ENCODE data around the gene CCDC88C.
A peak's percentile ranks its signal among the peaks of the same experiment; 100 is the strongest.

Gene CCDC88C

GRCh38 chr14:91357272-91358024, 60.2 kb downstream of the CCDC88C start:
- in situ Hi-C loops (cut with HindIII; ENCODE audit: low pct_ligation_motif_present, low pct_unique_long_range_greater_than_20kb, low sequenced_read_pairs) = no loop called here
- DNase-seq = no peak

DNA sequence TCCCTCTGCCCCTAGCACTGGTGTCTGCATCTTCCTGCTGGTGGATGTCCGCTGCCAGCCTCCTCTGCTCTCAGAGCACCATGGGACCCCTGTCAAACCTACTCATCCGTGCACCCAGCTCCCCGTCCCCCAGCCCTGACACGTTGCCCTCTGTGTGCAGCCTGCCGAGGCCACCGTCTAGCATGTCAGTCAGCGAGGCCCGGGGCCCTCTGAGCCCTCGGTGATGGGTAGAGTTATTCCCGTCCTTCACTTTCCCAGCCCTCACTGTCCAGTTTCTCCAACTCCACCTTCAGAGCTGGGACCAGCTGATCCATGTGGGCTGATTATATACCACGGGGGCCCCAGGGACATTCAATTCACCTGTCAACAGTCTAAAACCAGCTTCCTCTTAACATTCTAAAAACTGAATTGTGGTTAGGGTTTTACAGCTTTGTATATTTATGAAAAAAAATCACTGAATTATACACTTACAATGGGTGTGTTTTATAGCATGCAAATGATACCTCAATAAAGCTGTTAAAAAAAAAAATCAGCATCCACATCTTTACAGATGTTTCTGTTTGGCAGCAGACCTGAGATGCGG, 61.3 kb downstream of the CCDC88C start:
- DNase-seq = no peak
- in situ Hi-C loops (cut with HindIII; ENCODE audit: low pct_ligation_motif_present, low pct_unique_long_range_greater_than_20kb, low sequenced_read_pairs) = no loop called here

- DNase-seq = no peak
- in situ Hi-C loops (cut with HindIII; ENCODE audit: low pct_ligation_motif_present, low pct_unique_long_range_greater_than_20kb, low sequenced_read_pairs) = no loop called here
These were observed 62.5 kb downstream of the CCDC88C start for GRCh38 chr14:91354979-91355685.

DNA sequence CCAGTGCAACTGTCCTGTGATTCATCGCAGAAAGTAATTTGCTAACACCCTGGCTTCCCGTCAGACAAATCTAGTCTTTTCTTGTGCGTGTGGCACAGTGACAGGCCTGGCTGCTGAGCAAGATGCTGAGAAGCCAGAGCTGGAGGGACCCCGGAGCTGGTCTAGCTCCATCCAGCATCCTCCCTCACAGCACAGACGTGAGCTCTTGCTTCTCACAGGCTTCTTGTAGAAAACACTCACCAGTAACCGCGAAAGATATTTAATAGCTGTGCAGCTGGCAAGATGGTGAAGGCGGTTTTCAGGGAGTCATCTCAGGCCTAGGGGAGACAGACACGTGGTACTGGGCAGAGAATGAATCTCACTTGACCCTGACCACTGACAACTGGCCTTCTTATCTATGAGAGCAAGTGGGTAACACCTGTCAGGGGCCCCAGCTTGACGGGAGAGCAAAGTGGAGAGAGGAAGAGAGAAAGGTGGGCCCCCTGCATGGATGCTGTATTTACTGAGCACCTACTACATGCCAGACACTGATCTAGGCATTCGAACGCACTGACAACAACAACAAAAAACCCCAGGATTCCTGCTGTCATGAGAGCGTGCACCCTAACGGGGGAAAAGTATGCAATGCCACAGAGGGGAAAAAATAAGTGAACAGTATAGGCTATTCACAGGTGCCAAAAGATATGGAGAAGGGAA, 63.3 kb downstream of the CCDC88C start:
- in situ Hi-C loops (cut with HindIII; ENCODE audit: low pct_ligation_motif_present, low pct_unique_long_range_greater_than_20kb, low sequenced_read_pairs) = no loop called here
- DNase-seq = no peak

- in situ Hi-C loops (cut with HindIII; ENCODE audit: low pct_ligation_motif_present, low pct_unique_long_range_greater_than_20kb, low sequenced_read_pairs) = no loop called here
- no peak for DNase-seq
These were observed 64.6 kb downstream of the CCDC88C start for GRCh38 chr14:91352728-91353692.

DNA sequence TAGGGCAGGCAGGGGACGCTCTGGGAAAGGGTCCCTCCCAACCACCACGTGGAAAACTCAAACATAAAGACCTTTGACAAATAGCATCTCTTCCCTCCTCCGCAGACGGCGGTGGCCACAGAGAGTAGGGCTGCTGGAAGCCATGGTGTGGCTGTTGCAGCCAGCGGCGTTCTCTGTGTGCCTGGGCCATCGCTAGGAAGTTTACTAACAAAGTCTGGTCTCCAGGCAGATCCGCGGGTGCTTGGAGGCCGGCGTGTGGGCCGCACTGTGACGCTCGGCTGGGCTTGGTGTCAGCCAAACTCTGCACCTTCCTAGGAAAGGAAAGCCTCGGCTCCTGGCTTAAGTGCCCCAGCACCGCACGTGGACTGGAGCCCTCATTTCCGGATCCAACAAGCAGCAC, 65.6 kb downstream of the CCDC88C start:
- in situ Hi-C loops (cut with HindIII; ENCODE audit: low pct_ligation_motif_present, low pct_unique_long_range_greater_than_20kb, low sequenced_read_pairs) = no loop called here
- no peak for DNase-seq

- no peak for DNase-seq
- in situ Hi-C loops (cut with HindIII; ENCODE audit: low pct_ligation_motif_present, low pct_unique_long_range_greater_than_20kb, low sequenced_read_pairs) = no loop called here
These were observed 66.1 kb downstream of the CCDC88C start for GRCh38 chr14:91351512-91351862.

DNA sequence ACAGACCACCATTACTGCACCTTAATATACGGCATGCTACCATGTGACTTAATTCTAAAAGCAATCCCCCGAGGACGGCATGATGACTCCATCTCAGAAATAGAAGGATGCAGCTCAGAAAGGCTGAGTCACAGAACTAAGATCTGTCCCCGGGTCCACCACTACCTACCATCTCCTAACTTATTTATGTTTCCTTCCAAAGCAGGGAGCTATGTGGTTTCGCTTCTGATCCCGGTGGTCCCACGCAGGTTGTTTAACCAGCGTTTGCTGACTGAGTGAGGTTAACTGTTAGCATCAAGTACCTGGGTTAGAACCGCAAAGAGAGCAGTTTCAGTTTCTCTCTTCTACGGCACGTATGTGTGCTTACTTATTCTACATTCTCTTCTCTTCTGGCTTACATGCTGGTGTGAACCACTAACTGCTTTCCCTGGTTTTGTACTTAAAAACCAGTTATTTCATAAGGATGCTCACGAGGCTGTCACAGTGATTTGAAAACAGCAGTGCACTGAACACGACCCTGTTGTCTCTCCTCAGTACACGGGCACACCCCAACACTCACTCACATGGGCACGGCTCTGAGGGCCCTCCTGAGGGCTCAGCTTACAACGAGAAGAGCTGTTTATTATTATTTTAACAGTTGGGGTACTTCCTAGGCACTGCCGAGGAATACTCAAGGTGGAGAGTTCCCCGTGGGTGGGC, 66.7 kb downstream of the CCDC88C start:
- in situ Hi-C loops (cut with HindIII; ENCODE audit: low pct_ligation_motif_present, low pct_unique_long_range_greater_than_20kb, low sequenced_read_pairs) = no loop called here
- DNase-seq = peak; percentile 53

GRCh38 chr14:91350483-91350812, 67.2 kb downstream of the CCDC88C start:
- DNase-seq = no peak
- in situ Hi-C loops (cut with HindIII; ENCODE audit: low pct_ligation_motif_present, low pct_unique_long_range_greater_than_20kb, low sequenced_read_pairs) = no loop called here

- in situ Hi-C loops (cut with HindIII; ENCODE audit: low pct_ligation_motif_present, low pct_unique_long_range_greater_than_20kb, low sequenced_read_pairs) = no loop called here
These were observed 68.0 kb downstream of the CCDC88C start for GRCh38 chr14:91349481-91350074.

DNA sequence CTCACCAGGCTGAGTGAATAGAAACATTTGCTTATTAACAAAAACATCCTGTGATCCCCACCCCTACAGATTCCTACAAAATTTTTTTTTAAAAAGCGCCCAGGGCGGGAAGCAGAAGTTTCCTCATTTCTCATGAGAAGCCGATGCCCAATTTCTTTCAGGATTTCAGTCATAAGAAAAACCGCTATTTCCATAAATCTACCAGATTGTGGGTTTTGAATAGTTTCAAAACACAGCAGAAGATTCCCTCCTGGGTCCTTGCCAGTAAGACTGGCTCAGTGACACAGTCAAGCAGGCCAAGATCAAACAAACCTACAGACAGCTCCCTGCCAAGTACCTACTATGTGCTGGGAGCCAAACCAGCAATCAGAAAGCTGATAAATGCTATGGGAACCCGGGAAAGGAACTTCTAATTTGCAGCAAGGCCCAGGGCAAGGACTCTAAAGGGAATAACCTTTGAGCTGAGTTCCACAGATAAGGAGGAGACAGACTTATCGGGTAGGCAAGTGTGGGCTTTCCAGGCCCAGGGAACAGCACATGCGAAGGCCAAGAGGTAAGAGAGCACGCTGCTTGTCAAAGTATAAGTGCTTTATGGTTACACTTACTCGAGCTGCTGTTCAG, 68.7 kb downstream of the CCDC88C start:
- in situ Hi-C loops (cut with HindIII; ENCODE audit: low pct_ligation_motif_present, low pct_unique_long_range_greater_than_20kb, low sequenced_read_pairs) = no loop called here
- no peak for DNase-seq

More at GRCh38 chr14:91349481-91350074, 68.0 kb downstream of the CCDC88C start:
- DNase-seq = no peak

- no peak for DNase-seq
- in situ Hi-C loops (cut with HindIII; ENCODE audit: low pct_ligation_motif_present, low pct_unique_long_range_greater_than_20kb, low sequenced_read_pairs) = no loop called here
These were observed 70.8 kb downstream of the CCDC88C start for GRCh38 chr14:91346838-91347173.

DNA sequence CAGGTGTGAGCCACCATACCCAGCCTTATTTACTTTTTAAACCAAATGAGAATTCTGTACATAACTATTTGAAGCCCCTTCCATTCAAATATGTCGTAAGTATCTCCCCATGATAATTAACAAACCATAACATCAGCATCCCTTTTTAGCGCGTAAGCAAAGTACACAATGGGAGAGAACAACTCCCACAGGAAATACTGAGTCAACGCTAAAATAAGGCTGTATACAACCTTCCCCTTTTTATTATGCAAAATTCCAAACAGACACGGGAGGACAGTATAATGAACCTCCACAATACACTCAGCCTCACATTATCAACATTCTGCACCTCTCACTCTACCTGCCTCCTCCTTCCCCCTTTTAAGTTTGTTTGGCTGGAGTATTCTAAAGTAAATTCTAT, 73.5 kb downstream of the CCDC88C start:
- DNase-seq = no peak
- in situ Hi-C loops (cut with HindIII; ENCODE audit: low pct_ligation_motif_present, low pct_unique_long_range_greater_than_20kb, low sequenced_read_pairs) = no loop called here

- no peak for DNase-seq
- in situ Hi-C loops (cut with HindIII; ENCODE audit: low pct_ligation_motif_present, low pct_unique_long_range_greater_than_20kb, low sequenced_read_pairs) = no loop called here
These were observed 74.6 kb downstream of the CCDC88C start for GRCh38 chr14:91343051-91343450.

DNA sequence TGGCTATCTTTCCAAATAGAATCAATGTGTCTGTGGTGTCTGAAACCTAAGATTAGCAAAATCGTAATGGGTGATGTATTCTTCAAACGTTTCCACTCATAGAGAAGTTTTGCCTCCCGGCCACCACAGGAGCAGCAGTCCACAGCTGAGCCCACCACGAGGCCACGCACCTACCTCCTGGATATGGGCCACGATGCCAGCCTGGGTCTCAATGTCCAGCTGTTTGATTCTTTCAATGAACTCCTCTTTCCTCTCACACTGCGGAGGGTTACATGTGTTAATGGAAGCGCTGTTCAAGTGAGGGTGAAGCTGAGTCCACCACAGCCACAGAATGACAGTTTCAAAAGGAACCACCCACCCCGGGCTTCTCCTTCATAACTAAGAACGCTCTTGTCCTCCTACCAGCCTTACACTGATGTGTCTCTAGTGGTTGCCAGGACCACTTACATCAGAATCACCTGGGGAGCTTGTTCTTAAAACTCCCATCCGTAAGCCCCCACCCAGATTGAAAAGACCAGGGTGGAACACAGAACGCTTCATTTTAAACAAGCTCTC, 75.3 kb downstream of the CCDC88C start:
- in situ Hi-C loops (cut with HindIII; ENCODE audit: low pct_ligation_motif_present, low pct_unique_long_range_greater_than_20kb, low sequenced_read_pairs) = no loop called here
- DNase-seq = no peak

- no peak for DNase-seq
- in situ Hi-C loops (cut with HindIII; ENCODE audit: low pct_ligation_motif_present, low pct_unique_long_range_greater_than_20kb, low sequenced_read_pairs) = no loop called here
These were observed 75.9 kb downstream of the CCDC88C start for GRCh38 chr14:91341751-91342154.

DNA sequence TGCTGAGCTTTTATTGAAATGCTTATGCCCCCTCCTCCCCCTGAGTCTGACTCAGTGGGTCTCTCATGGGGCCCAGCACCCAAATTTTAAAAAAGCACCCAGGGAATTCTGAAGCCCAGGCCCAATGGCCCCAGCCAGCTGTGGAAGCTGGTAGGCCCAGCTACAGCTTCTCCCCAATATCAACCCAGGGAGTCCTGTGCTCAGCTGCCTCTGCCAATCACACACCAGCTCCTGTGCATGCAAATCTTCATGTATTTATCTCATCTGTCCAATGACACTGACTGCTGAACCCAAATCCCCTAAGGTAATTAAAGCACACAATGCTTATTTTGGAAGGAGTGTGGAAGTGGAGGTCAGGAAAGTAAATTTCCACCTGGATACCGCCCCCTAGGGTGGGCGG, 76.3 kb downstream of the CCDC88C start:
- DNase-seq = no peak
- in situ Hi-C loops (cut with HindIII; ENCODE audit: low pct_ligation_motif_present, low pct_unique_long_range_greater_than_20kb, low sequenced_read_pairs) = no loop called here

Data from ACHN (cell line).